GM23248 (cell line): Measurements from ENCODE around the gene VAV2.

Experiments used
- EZH2 ChIP-seq: fragments of 200-600 bp; sonication (generic); IDR thresholded peaks from 2 replicates; pipeline ENCODE4 v1.6.1; 2018; ENCODE audit warnings: antibody characterized with exemption, mild to moderate bottlenecking; ENCODE audit not compliant: insufficient read depth, poor library complexity, severe bottlenecking
- EZH2phosphoT487 ChIP-seq: fragments of 200-600 bp; sonication (generic); IDR thresholded peaks from 2 replicates; pipeline ENCODE4 v1.6.1; 2018; ENCODE audit warnings: antibody characterized with exemption, moderate library complexity, mild to moderate bottlenecking, low read depth; ENCODE audit not compliant: insufficient read depth

- TF ChIP-seq EZH2 = no peak
- no peak for TF ChIP-seq EZH2phosphoT487
Observed at GRCh38 chr9:133717113-133718031, 274.8 kb downstream of the VAV2 start.
